H4 (cell line): Measurements from ENCODE around the gene COPS4. TPM values are rescaled to one million over a fixed set of nuclear protein-coding genes. Genes with fewer than 3 reads are reported as not detected.
"Not testable (repeated sequence)": the region's sequence is repeated elsewhere in the genome, so short reads cannot be mapped to it uniquely, and the experiment has no call there.

ENCODE experiments used
- DNase-seq: peaks from one replicate; pipeline ENCODE4 v3.0.0-alpha.2; 2015; ENCODE audit warnings: low spot score
- total RNA-seq: library from RNA; depleted of rRNA; stranded (reverse); fragments of >200 nt; shearing (Covaris generic); gene quantifications from 2 replicates; pipeline ENCODE4 v1.2.3, GENCODE V29; 2014

Gene COPS4
- total RNA-seq, 1 experiment from 2014 or later: 103 TPM

DNA sequence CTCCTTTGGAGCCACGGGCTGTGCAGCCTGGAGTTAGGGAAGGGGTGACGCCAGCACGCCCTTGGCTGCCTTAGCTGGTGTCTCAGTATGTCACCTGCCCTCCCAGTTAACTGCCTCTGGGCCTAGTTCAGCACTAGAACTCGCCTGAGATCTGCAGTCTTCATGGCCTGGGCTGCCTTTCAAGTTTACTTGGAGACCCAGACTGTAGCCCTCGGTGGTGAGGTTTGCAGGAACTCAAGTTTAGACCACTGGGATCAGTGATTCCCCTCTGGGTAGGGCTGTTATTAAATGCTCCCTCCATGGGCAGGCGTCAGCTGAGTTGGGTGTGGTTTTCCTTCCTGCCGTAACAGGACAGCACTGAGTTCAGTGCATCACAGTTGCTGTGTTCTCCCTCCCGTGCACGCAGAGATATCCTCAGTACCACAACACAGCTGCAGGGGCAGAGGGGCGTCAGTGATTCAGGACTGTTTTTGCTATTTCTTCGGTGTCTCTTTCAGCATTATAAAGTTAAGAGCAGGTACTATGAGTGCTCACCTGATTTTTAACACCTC is 49.0 kb downstream of the COPS4 start:
- DNase-seq: no peak

DNA sequence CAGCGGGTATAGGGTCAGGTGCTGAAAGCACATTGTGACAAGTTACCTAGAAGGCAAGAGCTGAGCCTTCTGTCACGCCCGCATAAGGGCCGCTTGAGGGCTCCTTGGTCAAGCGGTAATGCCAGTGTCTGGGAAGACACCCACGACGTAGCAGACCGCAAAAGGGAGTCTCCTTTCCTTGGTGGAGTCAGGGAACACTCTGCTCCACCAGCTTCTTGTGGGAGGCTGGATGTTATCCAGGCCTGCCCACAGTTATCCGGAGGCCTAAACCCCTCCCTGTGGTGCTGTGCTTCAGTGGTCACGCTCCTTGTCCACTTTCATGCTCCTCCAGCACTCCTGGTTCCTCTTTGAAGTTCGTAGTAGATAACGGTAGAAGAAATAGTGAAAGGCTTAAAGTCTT is 50.0 kb downstream of the COPS4 start:
- DNase-seq: not testable (repeated sequence)

DNA sequence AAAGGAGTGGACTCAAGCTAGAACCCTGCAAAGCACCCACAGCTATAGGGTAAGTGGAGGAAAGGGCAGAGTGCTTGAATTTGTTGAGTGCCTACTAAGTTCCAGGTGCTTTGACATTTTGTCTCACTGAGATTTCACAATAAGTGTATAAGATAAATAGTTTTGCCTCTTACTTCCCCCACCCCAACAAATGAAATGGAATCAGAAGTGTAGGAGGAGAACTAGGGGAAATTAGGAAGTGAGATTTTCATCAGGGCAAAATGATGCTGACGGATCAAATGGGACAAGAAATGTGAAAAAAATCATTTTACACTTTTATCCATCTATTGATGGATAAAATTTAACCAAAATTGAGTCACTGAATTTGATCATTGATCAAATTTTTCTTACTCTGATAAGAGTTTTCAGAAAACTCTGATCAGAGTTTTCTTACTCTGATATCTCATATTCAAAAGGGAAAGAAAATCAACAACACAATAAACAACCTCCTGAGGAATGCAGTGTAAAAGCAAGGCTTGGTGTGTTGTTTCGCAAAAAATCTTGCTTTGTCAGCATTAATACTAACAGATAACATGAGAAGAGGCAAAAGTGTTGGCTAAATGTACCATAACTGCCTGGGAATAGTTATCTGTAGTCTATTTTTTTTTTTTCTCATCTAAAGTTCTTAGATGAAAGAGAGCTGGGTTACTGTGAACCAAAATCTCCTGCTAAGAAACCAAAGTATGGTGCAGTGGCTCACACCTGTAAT is 54.6 kb downstream of the COPS4 start:
- DNase-seq: no peak

DNA sequence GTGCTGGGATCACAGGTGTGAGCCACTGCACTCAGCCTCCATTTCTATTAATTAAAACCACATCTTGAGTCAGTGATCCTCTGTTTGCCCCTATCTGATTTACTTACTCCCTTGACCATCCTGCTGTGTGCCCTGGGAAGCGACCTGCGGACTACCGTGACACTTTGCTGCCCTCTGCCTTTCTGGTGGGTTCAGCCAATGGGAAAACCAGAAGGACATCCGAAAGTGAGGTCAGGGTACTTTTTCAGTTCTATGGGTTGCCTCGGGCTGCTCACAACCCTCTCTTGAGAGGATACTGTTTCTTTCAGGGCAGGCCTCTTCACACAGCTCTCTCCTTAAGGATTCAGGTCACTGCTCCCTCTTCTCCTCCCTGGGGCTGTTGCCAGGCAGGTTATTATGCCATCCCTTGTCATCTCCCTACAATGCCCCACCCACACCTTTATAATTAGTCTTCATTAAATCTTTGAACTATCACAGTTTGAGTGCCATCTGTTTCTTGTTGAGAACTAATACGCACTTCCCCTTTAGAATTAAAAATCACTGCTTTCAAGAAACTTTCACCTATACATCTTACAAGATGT is 58.2 kb downstream of the COPS4 start:
- DNase-seq: no peak

DNA sequence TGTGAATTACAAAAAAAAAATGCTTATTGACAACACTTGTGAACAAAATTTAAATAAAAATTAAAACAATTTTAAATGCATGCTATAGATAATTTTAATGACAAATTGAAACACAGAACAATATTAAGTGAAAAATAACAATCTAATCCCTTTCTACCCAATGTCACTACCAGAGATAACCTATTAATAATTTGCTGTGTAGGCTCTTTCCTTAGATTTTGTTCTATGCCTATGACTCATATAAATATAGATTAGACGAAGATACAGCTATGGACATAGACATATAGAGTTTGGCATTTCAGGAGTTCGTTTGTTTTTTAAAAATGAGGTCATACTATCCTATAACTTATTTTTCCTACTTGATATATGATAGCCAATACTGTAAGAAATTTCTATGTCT is 61.4 kb downstream of the COPS4 start:
- DNase-seq: no peak

DNA sequence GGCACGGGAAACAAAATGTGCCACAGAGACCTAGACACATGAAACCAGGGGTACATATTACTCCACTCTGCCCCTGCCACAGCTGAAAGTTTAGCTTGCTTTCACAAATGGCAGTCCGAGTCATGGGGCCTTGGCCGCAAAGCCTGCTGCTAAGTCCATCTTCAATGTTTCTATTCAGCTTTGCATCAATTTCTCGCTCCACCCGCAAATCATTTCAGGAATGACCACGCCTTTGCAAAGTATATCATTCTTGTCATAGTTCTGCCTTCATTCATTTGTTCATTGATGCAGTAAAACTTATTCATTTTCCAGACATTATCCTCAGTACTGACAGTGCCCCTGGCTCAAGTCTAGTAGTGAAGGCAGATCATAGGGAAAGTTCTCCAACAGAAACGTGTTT is 70.0 kb downstream of the COPS4 start:
- no peak for DNase-seq

DNA sequence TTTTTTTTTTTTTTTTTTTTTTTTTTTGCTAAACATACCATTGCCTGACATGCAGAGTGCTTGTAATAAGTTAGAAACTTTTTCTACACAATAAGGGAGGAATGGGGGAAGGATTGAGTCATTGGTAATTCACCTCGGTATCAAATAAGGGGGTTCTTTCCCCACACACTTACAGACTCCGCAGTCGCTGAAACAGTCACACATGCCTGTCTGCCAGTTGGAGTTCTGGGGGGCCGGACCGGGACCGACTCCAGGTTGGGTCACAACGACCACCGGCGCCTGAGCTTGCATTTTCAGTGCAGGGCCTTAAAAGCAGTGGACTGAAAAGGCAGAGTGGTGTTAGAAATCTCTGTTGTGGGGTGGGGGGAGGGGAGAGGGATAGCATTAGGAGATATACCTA is 72.6 kb downstream of the COPS4 start:
- no peak for DNase-seq

DNA sequence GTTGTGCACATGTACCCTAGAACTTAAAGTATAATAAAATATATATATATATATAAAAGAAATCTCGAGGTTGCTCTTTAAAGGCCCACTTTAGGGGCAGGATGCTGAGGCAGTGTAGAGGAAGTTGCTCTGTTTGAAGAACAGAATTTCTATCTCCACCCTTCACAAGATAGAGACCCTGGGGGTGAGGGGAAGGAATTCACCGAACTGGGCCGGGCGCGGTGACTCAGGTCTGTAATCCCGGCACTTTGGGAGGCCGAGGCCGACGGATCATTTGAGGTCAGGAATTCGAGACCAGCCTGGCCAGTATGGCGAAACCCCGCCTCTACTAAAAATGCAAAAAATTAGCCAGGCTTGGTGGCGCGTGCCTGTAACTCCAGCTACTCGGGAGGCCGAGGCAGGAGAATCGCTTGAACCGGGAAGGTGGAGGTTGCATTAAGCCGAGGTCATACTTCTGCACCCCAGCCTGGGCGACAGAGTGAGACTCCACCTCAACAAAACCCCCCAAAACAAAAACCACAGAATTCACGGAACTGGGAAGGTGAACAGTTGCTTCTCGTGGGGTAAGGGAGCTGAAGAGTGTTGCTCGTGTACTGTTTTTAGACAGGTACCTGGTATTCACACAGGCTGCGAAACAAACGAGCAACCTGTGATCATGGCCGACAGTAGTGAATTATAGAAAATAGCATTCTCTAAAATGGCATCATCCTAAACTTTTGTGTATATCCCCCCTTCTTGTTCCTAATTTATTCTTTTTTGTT is 73.3 kb downstream of the COPS4 start:
- DNase-seq: no peak

DNA sequence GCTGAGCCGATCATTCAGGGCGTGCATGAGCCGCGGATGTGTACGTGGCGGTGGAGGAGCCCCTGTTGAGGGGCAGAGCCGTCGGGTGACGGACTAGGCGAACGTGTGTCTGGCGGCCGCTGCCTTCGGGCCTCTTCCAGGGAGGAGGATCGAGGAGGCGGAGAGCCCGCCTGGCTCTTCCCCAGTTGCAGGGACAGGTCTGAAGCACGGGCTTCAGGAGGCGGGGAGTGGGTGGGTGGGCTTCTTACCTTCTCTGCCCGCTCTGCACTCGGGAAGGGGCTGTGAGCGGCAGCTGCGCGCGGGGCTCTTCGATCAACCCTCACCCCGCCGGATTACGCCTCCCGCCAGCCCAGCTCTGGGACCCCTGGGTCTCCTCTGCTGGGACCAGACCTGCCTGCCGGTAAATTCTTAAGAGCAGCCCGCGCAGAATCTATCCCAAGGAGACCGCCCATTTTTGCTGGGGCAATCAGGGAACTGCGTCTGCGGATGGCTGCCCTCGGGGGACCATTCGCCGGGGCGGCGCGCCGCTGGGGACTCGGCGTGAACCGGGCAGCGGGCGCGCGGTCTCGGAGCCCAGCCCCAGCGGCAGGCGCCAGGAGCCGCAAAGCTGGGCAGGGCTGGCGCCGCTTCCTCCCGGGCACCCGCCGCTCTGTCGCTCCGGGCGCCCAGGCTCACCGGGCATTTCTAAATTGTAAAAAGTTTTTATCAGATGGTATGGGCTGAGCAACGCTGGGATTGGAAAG is 74.7 kb downstream of the COPS4 start:
- DNase-seq: no peak

DNA sequence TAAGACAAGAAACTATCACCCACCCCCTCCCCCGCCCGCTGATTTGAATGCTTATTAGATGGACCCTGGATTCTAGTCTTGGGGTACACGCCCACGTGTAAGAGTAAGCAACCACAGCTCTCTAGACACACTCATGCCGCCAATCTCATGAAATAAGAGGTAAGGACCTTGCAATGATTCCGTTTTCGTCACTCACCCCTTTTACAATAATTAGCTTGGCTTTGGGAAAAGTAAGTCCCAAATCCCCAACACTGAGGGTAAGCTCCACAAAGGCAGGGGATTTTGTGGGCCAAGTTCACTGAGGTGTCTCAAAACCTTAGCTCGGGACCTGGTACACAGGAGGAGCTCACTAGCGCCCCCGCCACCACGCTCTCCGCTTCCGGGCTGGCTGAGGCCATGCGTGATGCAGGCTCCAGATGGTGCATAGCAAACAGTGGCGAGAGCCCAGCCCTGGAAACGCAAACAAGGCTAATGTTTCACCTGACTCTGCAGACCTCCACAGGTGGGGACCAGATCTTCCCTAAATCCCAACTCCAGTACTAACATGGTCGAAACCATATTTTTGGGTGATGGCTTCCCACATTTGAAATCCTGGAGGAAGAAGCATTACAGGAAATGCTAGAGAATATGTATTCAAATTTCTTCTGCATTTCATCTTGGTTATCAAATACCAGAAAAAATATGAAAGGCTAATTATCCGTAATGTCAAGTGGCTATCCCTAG is 75.4 kb downstream of the COPS4 start:
- peak; percentile 83 for DNase-seq

DNA sequence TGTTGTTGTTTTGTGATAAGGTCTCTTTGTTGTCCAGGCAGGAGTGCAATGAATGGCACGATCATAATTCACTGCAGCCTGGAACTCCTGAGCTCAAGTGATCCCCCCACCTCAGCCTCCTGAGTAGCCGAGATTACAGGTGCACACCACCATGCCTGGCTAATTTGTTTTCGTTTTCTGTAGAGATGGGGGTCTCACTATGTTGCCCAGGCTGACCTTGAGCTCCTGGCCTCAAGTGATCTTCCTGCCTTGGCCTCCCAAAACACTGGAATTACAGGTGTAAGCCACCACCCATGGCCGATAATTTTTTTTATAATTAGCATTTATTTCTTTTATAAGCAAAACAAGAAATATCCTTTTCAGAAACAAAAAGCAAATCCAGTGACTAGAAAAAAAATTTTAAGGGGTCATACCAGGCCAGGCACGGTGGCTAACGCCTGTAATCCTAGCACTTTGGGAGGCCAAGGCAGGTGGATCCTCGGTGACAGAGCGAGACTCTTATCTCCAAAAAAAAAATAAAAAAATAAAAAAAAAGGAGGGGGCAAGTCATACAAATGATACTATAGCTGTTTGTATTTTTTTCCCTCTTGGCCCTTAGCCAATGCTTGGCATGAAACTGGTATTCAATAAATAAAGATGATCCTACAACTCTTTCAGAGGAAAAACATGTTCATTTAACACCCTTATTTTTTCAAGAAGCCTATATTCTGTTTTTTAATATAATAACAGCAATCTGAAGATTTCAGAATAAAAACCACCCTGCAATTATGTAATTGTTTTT is 76.2 kb downstream of the COPS4 start:
- no peak for DNase-seq

DNA sequence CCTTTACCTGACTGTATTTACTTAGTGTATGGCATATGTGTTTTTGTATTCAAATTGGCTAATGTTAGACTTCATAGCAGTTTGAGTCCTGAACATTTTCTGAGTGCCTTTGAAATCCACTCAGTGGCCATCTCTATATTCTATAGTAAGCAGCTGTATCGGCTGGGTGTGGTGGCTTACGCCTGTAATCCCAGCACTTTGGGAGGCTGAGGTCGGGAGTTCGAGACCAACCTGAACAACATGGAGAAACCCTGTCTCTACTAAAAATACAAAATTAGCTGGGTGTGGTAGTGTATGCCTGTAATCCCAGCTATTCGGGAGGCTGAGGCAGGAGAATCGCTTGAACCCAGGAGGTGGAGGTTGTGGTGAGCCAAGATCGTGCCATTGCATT is 76.8 kb downstream of the COPS4 start:
- not testable (repeated sequence) for DNase-seq

DNA sequence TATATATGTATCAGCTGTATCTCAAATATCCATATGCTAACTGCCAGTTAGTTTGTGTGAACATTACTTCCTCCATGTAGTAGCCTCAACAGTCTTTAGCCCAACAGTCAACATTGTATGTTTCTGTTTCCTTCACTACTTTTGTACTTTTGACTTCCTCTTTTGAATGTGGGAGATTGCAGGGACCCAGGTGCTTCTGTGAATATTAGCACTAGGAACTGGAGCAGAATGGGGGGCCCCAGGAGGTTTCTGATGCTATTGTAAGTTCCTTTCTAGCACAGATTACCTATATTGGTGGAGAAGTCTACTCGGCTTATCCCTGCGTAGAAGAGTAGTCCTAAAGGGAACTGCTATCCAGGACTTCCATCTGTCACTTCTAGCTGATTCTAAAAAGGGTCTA is 77.2 kb downstream of the COPS4 start:
- no peak for DNase-seq

DNA sequence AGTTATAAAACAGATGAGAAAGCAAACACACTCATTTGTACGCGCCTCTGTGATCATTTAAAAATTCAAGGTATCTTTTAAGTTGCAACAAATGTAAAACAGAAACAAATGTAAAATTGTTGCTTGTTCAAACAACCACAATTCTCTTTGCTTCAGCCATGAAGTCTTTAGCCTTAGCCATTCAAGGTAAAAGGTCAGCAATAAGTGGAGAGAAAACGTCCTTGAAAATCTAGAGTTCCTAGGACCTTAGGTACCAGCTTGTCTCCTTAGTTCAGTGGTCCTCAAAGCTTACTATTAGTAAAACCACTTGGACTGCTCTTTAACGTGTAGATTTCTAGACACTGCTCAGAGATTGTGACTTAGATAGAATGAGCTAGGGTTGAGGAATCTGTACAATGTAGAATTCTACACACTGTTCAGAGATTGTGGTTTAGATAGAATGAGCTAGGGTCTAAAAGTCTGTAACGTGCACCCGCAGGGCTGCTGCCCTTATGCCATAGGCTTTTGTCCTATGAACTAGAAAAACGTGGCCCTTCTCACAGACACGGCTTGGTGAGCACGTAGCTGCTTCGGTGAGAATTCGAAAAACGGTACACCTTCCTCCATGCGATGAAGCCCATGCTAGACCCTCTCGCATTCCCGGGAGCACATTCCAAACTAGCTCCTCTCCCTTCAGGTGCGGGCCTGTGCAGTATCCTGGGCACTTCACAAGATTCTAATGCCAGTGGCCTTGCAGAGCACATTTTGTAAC is 77.9 kb downstream of the COPS4 start:
- peak; percentile 22 for DNase-seq

DNA sequence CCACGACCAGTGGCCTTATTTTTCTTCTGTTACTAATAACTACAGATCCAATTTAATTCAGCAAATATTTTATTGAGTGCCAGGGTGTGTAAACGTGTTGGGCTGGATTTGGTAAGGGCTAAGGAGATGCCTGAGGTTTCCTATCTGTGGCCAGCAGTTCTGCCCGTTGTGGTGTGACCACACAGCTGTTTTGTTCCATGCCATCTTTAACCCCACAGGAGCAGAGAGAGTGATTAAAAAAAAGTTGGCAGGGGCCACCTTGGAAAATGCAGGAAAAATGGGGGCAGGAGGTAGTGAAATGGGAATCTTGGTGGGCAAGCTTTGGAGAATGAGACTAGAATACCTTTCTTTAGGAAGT is 78.4 kb downstream of the COPS4 start:
- peak; percentile 48 for DNase-seq

DNA sequence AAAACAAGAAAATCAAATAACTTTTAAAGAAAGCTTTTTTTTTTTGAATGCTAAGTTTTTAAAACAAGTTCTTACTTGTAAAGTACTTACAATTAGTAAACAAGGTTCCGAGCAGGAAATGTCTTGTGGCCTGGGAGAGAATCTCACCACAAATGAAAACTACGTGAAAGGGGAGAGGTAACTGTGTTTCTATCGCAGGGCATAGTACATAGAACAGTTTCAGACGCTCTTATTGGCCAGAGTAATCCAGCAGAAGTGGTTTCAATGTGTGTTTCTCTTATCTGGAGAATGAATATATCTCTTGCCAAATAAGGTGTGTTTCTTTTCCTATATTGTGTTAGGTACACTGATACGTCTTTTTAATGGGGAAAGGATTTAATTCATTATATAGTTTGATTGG is 79.6 kb downstream of the COPS4 start, which contains the start of gene PLAC8:
PLAC8 (minus strand) TSS at position 154 of the 400 bp plus-strand sequence. CDS start 6,808 bp downstream, outside the sequence.
- peak; percentile 78 for DNase-seq

DNA sequence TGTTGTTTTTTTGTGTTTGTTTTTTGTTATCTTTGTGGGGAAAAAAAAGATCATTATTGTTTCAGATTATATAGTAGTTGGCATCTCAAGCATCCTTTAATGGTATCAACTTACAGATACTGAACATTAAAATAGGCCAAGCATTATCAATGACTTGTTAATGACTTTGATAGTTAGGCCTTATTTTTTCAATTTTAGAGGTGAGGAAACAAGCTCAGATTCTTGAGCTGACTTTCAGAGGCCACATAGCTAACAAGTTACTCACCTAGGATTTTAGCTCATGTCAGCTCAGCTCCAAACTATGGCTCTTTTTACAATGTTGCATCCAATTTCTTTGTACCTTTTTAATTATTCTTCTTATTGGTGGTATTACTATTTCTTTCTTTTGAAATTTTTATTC is 80.0 kb downstream of the COPS4 start:
- no peak for DNase-seq

DNA sequence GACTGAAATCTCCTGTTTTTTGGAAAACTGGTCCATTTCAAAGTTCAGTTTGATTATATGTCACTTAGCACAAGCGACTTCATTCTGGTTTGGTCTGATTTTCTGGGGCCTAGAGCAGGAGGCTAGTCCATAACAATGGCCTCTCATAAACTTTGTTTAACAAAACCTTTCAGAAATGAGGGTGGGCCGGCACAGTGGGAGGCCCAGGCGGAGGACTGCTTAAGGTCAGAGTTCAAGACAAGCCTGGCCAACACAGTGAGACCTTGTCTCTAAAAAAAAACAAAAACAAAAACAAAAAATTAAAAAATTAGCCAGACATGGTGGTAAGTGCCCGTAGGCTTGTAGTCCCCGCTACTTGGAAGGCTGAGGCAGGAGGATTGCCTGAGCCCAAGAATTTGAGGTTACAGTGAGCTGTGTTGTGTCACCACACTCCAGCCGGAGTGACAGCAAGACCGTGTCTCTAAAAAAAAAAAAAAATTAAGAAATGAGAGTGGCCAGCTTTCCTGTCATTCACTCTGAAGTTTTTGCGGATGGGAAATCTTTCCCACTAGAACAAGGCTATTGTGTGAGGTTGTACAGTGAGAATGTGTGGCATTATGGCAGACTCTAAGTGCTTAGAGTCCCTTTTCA is 80.8 kb downstream of the COPS4 start:
- DNase-seq: no peak

DNA sequence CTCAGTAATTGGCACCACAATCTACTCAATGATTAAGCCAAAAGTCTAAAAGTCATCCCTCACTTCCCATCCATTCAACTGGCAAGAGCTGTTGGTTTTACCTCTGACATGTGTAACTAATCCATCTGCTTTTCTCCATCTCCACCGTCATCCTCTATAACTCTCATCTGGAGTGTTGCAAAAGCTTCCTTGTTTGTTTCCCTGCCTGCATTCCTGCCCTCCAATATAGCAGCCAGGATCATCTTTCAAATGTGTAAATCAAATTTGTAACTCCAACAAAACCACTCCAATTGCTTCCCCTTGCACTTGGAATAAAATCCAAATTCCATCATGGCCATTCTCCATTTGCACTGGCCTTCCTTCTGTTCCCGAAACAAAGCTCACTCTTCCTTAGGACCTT is 83.9 kb downstream of the COPS4 start:
- DNase-seq: no peak
